ENCODE measurements around the gene NKD2.

DNA sequence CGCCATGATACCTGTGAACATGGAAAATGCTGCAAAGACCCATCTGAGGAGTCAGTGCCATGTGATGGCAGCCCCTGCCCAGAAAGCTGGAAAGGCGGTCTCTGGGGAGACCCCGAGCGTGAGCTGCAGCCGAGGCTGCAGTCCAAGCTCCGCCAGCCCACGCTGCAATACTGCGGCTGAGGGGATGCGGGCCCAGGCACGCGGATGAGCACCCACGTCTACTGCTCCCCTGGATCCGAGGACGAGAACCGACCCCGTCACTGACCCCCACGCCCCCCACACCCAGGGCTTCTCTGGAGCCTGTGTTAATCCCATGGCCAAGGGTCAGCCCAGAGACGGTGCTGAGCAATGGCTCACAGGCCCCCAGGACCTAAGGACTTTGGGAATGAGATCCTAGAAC, 70.9 kb downstream of the NKD2 start:
- TF ChIP-seq, protein P1, sequence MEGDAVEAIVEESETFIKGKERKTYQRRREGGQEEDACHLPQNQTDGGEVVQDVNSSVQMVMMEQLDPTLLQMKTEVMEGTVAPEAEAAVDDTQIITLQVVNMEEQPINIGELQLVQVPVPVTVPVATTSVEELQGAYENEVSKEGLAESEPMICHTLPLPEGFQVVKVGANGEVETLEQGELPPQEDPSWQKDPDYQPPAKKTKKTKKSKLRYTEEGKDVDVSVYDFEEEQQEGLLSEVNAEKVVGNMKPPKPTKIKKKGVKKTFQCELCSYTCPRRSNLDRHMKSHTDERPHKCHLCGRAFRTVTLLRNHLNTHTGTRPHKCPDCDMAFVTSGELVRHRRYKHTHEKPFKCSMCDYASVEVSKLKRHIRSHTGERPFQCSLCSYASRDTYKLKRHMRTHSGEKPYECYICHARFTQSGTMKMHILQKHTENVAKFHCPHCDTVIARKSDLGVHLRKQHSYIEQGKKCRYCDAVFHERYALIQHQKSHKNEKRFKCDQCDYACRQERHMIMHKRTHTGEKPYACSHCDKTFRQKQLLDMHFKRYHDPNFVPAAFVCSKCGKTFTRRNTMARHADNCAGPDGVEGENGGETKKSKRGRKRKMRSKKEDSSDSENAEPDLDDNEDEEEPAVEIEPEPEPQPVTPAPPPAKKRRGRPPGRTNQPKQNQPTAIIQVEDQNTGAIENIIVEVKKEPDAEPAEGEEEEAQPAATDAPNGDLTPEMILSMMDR (optimal IDR thresholded peaks at IDR 0.05 in 1 of 3, IDR thresholded peaks at IDR 0.05 in 1 of 3, conservative IDR thresholded peaks at IDR 0.05 in 1 of 3; ENCODE audit: extremely low read depth in 1 of 3, insufficient read depth in 2 of 3, low read length in 3 of 3), result no peak
- TF ChIP-seq EZH2 (IDR thresholded peaks at IDR 0.05; ENCODE audit: low read length), result no peak
